T-cell (primary cell): ENCODE measurements around the gene KCTD17. TPM values are rescaled to one million over a fixed set of nuclear protein-coding genes. Genes with fewer than 3 reads are reported as not detected.

Experiments
- ATAC-seq, 4 experiments: fragments of 200-7000 bp in 3 of 4; fragments of 150-1000 bp in 1 of 4; cut with Tn5 transposase; replicated peaks in 1 of 4; 1 replicate in 3 of 4; 2 replicates in 1 of 4; pipeline ENCODE4 v1.10.0; 2021; ENCODE audit warnings: moderate library complexity in 3 of 4, mild to moderate bottlenecking in 2 of 4, moderate number of reproducible peaks in 1 of 4
- CTCF ChIA-PET, 2 donors: fragments of 300-600 bp; sonication (Branson Sonifier 250); formaldehyde crosslinking; loops; one replicate each; lab custom pipeline; 2022; ENCODE audit warnings: antibody characterized with exemption in 2 of 2; lab: Charles Lee
- POLR2A ChIA-PET, 2 donors: fragments of 300-600 bp; sonication (Branson Sonifier 250); formaldehyde crosslinking; loops; one replicate each; lab custom pipeline; 2022; ENCODE audit warnings: antibody characterized with exemption in 2 of 2; lab: Charles Lee
- DNase-seq, 35 experiments: peaks; one replicate each; pipeline versions ENCODE4 v3.0.0 to v3.0.0-alpha.2; 2013 to 2023
- H3K27ac ChIP-seq: one replicate; pipeline ENCODE4 v1.5.1; 2013; ENCODE audit warnings: low read length
- H3K27me3 ChIP-seq, 2 experiments: replicated peaks in 1 of 2; 1 replicate in 1 of 2; 2 replicates in 1 of 2; pipeline versions ENCODE4 v1.6.1 to v1.7.0; 2013; ENCODE audit warnings: low read length in 1 of 2, mixed read lengths in 1 of 2; ENCODE audit not compliant: control insufficient read depth in 2 of 2, insufficient read depth in 2 of 2; ENCODE audit errors: extremely low read depth in 1 of 2
- H3K36me3 ChIP-seq, 2 donors: 1 replicate in 1 of 2; 2 replicates in 1 of 2; pipeline versions ENCODE4 v1.6.1 to v1.7.0; 2013; ENCODE audit warnings: low read length in 1 of 2; ENCODE audit not compliant: control insufficient read depth in 2 of 2, insufficient read depth in 1 of 2; ENCODE audit errors: extremely low read depth in 1 of 2
- H3K4me1 ChIP-seq, 2 experiments: 1 replicate in 1 of 2; 2 replicates in 1 of 2; pipeline versions ENCODE4 v1.6.1 to v1.7.0; 2013; ENCODE audit warnings: low read length in 2 of 2, mixed read lengths in 1 of 2; ENCODE audit not compliant: insufficient read depth in 2 of 2, control insufficient read depth in 1 of 2; ENCODE audit errors: extremely low read depth in 1 of 2
- H3K4me3 ChIP-seq, 2 donors: 1 replicate in 1 of 2; 2 replicates in 1 of 2; pipeline versions ENCODE4 v1.5.1 to v1.7.0; 2013; ENCODE audit warnings: mild to moderate bottlenecking in 2 of 2, low read length in 1 of 2, moderate library complexity in 1 of 2; ENCODE audit not compliant: control insufficient read depth in 1 of 2; ENCODE audit errors: extremely low read depth in 1 of 2
- H3K9me3 ChIP-seq: 2 replicates; pipeline ENCODE4 v1.7.0; 2013
- H3K27ac Mint-ChIP-seq, 2 donors: one replicate each; pipeline ENCODE4 v1.8.0; 2020 to 2021; ENCODE audit warnings: mild to moderate bottlenecking in 2 of 2, mixed read lengths in 2 of 2
- H3K27me3 Mint-ChIP-seq, 2 donors: one replicate each; pipeline ENCODE4 v1.8.0; 2021 to 2022; ENCODE audit warnings: mixed read lengths in 2 of 2
- H3K36me3 Mint-ChIP-seq: one replicate; pipeline ENCODE4 v1.8.0; 2021; ENCODE audit warnings: mixed read lengths
- H3K4me1 Mint-ChIP-seq, 3 donors: one replicate each; pipeline ENCODE4 v1.8.0; 2020 to 2022; ENCODE audit warnings: mixed read lengths in 3 of 3, mild to moderate bottlenecking in 1 of 3
- H3K4me3 Mint-ChIP-seq, 3 donors: one replicate each; pipeline ENCODE4 v1.8.0; 2020 to 2022; ENCODE audit warnings: mild to moderate bottlenecking in 3 of 3, mixed read lengths in 3 of 3, moderate library complexity in 3 of 3
- H3K9me3 Mint-ChIP-seq, 3 donors: one replicate each; pipeline ENCODE4 v1.8.0; 2020 to 2022; ENCODE audit warnings: mixed read lengths in 3 of 3
- WGBS: methylation state at CpG from one replicate; pipeline ENCODE4 v1.1.5; 2013; ENCODE audit warnings: missing lambda C conversion rate; ENCODE audit not compliant: insufficient coverage; 5-methylcytosine and 5-hydroxymethylcytosine counted together
- total RNA-seq, 35 experiments: library from RNA in 6 of 35; stranded (reverse) in 6 of 35; fragments of 120-200 nt in 1 of 35; gene quantifications; one replicate each; pipeline versions ENCODE4 v1.2.1 to v1.2.4 and lab custom pipeline; 2013 to 2026

Gene KCTD17
- total RNA-seq, 5 donors from 2014 or later (not counting 1 experiment from before 2014, with no cell fraction given), result 24.0 to 36.2 (median 35.1) TPM

DNA sequence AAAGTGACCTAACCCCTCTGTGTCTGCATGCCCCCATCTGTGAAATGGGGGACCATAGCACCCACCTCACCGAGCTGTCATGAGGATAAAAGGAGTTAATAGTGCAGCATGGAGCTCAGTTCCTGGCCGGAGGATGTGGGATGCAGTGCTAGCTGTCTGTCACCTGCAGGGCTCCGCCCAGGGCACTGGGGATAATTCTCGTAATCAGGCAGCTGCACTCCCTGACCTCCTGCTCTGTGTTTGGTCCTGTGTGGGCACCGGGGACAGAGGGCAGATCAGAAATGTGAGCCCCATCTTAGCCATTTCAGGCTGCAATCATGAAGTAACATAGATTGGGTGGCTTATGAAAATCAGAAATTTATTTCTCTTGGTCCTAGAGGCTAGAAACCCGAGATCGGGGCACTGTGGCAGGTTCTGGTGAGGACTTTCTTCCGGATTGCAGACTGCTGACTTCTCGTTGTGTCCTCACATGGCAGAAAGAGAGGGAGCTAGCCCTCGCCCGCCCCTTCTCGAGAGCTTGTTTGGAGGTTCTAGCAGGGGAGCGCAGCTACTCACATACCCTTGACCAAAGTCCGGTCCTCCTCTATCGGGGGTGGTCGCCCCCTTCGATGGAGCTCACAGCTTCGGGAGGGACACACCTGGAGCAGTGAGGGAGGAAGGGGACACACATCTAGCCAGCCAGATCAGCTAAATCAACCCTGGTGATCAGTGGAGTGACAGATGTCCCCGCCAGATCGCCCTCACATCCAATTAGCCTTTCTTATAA, 3.2 kb downstream of the KCTD17 start:
- 92% methylated on average over 7 of the region's 20 CpGs for WGBS
- peaks cover 0 to 2% of the 10 kb centered on the region in 2 experiments for H3K27me3 ChIP-seq
- POLR2A ChIA-PET, result no interaction called here
- peaks cover 9 to 40% of the 10 kb centered on the region in 2 donors for H3K36me3 ChIP-seq
- H3K27ac ChIP-seq, result no peak overlapping the region
- Mint-ChIP-seq H3K27me3 (no peaks in the 10 kb centered on the region), H3K4me3 (no peak overlapping the region), H3K9me3 (no peaks in the 10 kb centered on the region), H3K4me1 (peaks cover 14 to 19% (median 18%) of the 10 kb centered on the region in 3 donors), H3K36me3 (peaks cover 25% of the 10 kb centered on the region), H3K27ac (no peak overlapping the region)
- peaks cover 0 to 26% of the 10 kb centered on the region in 2 experiments for H3K4me1 ChIP-seq
- H3K9me3 ChIP-seq, result no peaks in the 10 kb centered on the region
- DNase-seq, result no peak
- CTCF ChIA-PET, result no interaction called here
- ATAC-seq, result no peak
- no peak overlapping the region for H3K4me3 ChIP-seq

DNA sequence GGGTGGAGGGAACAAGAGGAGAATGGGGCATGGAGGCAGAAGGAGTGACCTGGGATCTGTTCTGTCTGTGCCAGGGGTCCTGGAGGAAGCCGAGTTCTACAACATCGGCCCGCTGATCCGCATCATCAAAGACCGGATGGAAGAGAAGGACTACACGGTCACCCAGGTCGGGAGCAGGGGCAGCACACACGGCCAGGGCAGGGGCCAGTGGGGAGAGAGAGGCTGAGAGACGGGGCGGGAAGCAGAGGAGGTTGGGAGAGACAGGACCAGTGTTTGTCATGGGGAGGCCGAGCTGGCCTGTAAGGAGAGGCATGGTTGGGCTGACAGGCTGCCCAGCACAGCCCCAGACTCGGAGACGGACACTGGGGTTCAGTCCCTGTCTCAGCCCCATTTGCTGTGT, 4.7 kb downstream of the KCTD17 start:
- DNase-seq (no peak), ATAC-seq (no peak)
- Histone ChIP-seq H3K36me3 (peaks cover 15 to 40% of the 10 kb centered on the region in 2 donors), H3K4me3 (no peak overlapping the region), H3K9me3 (no peaks in the 10 kb centered on the region), H3K4me1 (peaks cover 0 to 36% of the 10 kb centered on the region in 2 experiments), H3K27ac (no peak overlapping the region), H3K27me3 (no peaks in the 10 kb centered on the region)
- Mint-ChIP-seq H3K36me3 (peaks cover 27% of the 10 kb centered on the region), H3K4me1 (peaks cover 14 to 25% (median 17%) of the 10 kb centered on the region in 3 donors), H3K27me3 (no peaks in the 10 kb centered on the region), H3K9me3 (no peaks in the 10 kb centered on the region), H3K4me3 (no peak overlapping the region), H3K27ac (no peak overlapping the region)
- CTCF ChIA-PET, result no interaction called here
- POLR2A ChIA-PET, result no interaction called here
- WGBS, result 97% methylated on average over 12 of the region's 13 CpGs

DNA sequence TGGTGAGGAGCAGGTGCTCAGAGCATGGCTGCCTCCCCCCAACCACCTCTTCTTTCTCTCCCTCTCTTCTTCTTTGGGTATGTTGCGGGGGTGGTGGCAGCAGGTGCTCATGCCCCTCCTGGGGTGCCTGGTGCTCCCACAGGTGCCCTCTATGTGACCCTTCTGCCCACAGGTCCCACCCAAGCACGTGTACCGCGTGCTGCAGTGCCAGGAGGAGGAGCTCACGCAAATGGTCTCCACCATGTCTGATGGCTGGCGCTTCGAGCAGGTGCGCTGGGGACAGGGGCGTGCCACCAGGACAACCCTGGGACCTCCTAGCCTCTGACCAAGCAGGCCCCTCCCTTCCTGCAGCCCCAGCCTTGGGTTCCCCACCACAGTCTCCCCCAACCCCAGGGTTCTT, 5.7 kb downstream of the KCTD17 start:
- DNase-seq, result no peak
- H3K9me3 ChIP-seq, result no peaks in the 10 kb centered on the region
- no peak for ATAC-seq
- ChIA-PET POLR2A (no interaction called here), CTCF (no interaction called here)
- no peak overlapping the region for H3K4me3 ChIP-seq
- peaks cover 0 to 31% of the 10 kb centered on the region in 2 experiments for H3K4me1 ChIP-seq
- H3K27me3 ChIP-seq, result no peaks in the 10 kb centered on the region
- H3K27ac ChIP-seq, result no peak overlapping the region
- Mint-ChIP-seq H3K36me3 (peaks cover 27% of the 10 kb centered on the region), H3K27ac (no peak overlapping the region), H3K9me3 (no peaks in the 10 kb centered on the region), H3K27me3 (no peaks in the 10 kb centered on the region), H3K4me3 (no peak overlapping the region), H3K4me1 (peaks cover 12 to 23% (median 15%) of the 10 kb centered on the region in 3 donors)
- WGBS, result 77% methylated on average over 6 of the region's 9 CpGs
- peaks cover 15 to 40% of the 10 kb centered on the region in 2 donors for H3K36me3 ChIP-seq

- peaks cover 17 to 40% of the 10 kb centered on the region in 2 donors for H3K36me3 ChIP-seq
- peaks cover 8 to 19% (median 11%) of the 10 kb centered on the region in 3 donors for H3K4me1 Mint-ChIP-seq
- no peaks in the 10 kb centered on the region for H3K9me3 ChIP-seq
- ATAC-seq, result no peak
- no peak overlapping the region for H3K4me3 Mint-ChIP-seq
- POLR2A ChIA-PET, result no interaction called here
- peaks cover 27% of the 10 kb centered on the region for H3K36me3 Mint-ChIP-seq
- WGBS, result 98% methylated on average over 6 of the region's 12 CpGs
- H3K27me3 ChIP-seq, result no peaks in the 10 kb centered on the region
- CTCF ChIA-PET, result interaction anchor here in 1 of 2 donors (0.6 kb wide), 1 partner anchor 10 kb away, joined by 3 read pairs; no protein-coding TSS in a partner anchor
- no peak overlapping the region for H3K27ac Mint-ChIP-seq
- no peak for DNase-seq
- no peak overlapping the region for H3K27ac ChIP-seq
- no peaks in the 10 kb centered on the region for H3K27me3 Mint-ChIP-seq
- peaks cover 0 to 26% of the 10 kb centered on the region in 2 experiments for H3K4me1 ChIP-seq
- H3K4me3 ChIP-seq, result no peak overlapping the region
- H3K9me3 Mint-ChIP-seq, result no peaks in the 10 kb centered on the region
Observed at GRCh38 chr22:37057796-37058510, 6.4 kb downstream of the KCTD17 start.

DNA sequence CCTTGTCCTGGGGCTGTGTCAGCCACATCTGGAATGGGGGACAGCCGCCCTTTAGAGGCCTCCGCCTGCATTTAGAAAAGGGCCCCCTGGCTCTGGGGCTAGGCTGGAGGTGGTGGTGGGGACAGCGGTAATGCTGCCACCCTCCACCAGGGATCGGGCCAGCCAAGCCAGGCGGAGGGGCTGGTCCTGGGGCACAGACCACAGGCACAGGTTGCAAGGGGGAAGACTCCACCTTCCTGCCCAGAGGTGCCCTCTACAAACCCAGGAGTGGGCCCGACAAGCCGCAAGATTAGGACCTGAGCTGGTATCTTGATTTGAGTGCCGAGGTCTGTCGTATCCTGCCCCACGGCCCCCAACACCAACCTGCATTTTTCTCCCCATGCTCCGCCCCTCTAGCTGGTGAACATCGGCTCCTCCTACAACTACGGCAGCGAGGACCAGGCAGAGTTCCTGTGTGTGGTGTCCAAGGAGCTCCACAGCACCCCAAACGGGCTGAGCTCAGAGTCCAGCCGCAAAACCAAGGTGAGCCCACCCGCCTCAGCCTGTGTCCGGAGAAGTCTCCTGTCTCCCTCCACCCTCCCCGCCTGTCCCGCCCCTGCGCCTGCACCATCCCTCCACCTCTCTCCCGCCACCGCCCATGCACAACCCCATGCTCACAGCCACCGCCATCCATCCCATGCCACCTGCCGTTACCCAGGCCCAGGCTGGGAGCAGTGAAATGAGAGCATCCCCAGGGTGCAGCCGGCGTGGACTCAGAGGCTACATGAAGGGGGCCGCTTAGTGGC, 7.6 kb downstream of the KCTD17 start:
- DNase-seq, result no peak
- CTCF ChIA-PET, result no interaction called here

GRCh38 chr22:37059876-37060449, 8.4 kb downstream of the KCTD17 start:
- H3K36me3 ChIP-seq, result peaks cover 17 to 34% of the 10 kb centered on the region in 2 donors
- no peaks in the 10 kb centered on the region for H3K27me3 ChIP-seq
- H3K4me1 ChIP-seq, result peaks cover 0 to 20% of the 10 kb centered on the region in 2 experiments
- H3K27ac ChIP-seq, result no peak overlapping the region
- Mint-ChIP-seq H3K9me3 (no peaks in the 10 kb centered on the region), H3K4me1 (peaks cover 3 to 16% (median 7%) of the 10 kb centered on the region in 3 donors), H3K27me3 (no peaks in the 10 kb centered on the region), H3K36me3 (peaks cover 31% of the 10 kb centered on the region), H3K27ac (peak overlapping the region in 1 of 2 donors; percentile 22), H3K4me3 (no peak overlapping the region)
- ATAC-seq, result peak; percentile 60 to 71 (median 64)
- ChIA-PET POLR2A (no interaction called here), CTCF (no interaction called here)
- peak in 3 of 35 experiments; percentile 12 to 33 (median 16) for DNase-seq
- H3K9me3 ChIP-seq, result no peaks in the 10 kb centered on the region
- H3K4me3 ChIP-seq, result no peak overlapping the region
- 52% methylated on average over 9 of the region's 9 CpGs for WGBS

More for the DNA sequence above, 7.6 kb downstream of the KCTD17 start:
- Mint-ChIP-seq H3K27ac (no peak overlapping the region), H3K4me1 (peaks cover 3 to 16% (median 7%) of the 10 kb centered on the region in 3 donors), H3K36me3 (peaks cover 29% of the 10 kb centered on the region), H3K27me3 (no peaks in the 10 kb centered on the region), H3K4me3 (no peak overlapping the region), H3K9me3 (no peaks in the 10 kb centered on the region)
- Histone ChIP-seq H3K27me3 (no peaks in the 10 kb centered on the region), H3K36me3 (peaks cover 17 to 34% of the 10 kb centered on the region in 2 donors), H3K4me1 (peaks cover 0 to 20% of the 10 kb centered on the region in 2 experiments), H3K9me3 (no peaks in the 10 kb centered on the region), H3K27ac (no peak overlapping the region), H3K4me3 (no peak overlapping the region)
- POLR2A ChIA-PET, result no interaction called here
- WGBS, result 96% methylated on average over 22 of the region's 28 CpGs
- no peak for ATAC-seq
